ENCODE measurements around the gene FJX1.

The FJX1 gene

GRCh38 chr11:35617687-35618496 is at the start of gene FJX1:
FJX1 (plus strand) TSS chr11:35618460; CDS start chr11:35618637, 177 bp downstream.
- DNase-seq = peak; percentile 38

GRCh38 chr11:35571696-35572095 is 46.6 kb upstream of the FJX1 start:
- no peak for DNase-seq

- no peak for DNase-seq
These were observed 38.5 kb upstream of the FJX1 start for GRCh38 chr11:35579557-35580396.

- DNase-seq = no peak
These were observed 37.9 kb upstream of the FJX1 start for GRCh38 chr11:35580397-35580781.

- no peak for DNase-seq
These were observed 36.2 kb upstream of the FJX1 start for GRCh38 chr11:35582033-35582432.

- no peak for DNase-seq
These were observed 35.1 kb upstream of the FJX1 start for GRCh38 chr11:35583126-35583525.

- DNase-seq = no peak
These were observed 34.4 kb upstream of the FJX1 start for GRCh38 chr11:35583843-35584242.

GRCh38 chr11:35584321-35584720 is 33.9 kb upstream of the FJX1 start:
- no peak for DNase-seq

GRCh38 chr11:35585416-35585815 is 32.8 kb upstream of the FJX1 start:
- DNase-seq = no peak

- DNase-seq = no peak
These were observed 32.0 kb upstream of the FJX1 start for GRCh38 chr11:35586222-35586621.

- DNase-seq = no peak
These were observed 30.3 kb upstream of the FJX1 start for GRCh38 chr11:35587972-35588371.

- no peak for DNase-seq
These were observed 29.6 kb upstream of the FJX1 start for GRCh38 chr11:35588627-35589026.

- DNase-seq = no peak
These were observed 29.0 kb upstream of the FJX1 start for GRCh38 chr11:35589281-35589680.

- DNase-seq = no peak
These were observed 27.8 kb upstream of the FJX1 start for GRCh38 chr11:35590412-35590811.

GRCh38 chr11:35593143-35593542 is 25.1 kb upstream of the FJX1 start:
- no peak for DNase-seq

GRCh38 chr11:35594680-35595079 is 23.6 kb upstream of the FJX1 start:
- DNase-seq = no peak

GRCh38 chr11:35598254-35599125 is 19.8 kb upstream of the FJX1 start:
- peak; percentile 32 for DNase-seq

GRCh38 chr11:35600331-35600838 is 17.9 kb upstream of the FJX1 start:
- no peak for DNase-seq

- DNase-seq = no peak
These were observed 16.0 kb upstream of the FJX1 start for GRCh38 chr11:35602160-35602793.

- no peak for DNase-seq
These were observed 15.3 kb upstream of the FJX1 start for GRCh38 chr11:35602979-35603378.

GRCh38 chr11:35605706-35606105 is 12.6 kb upstream of the FJX1 start:
- no peak for DNase-seq

- DNase-seq = no peak
These were observed 12.1 kb upstream of the FJX1 start for GRCh38 chr11:35606206-35606605.

Measured in stimulated activated CD8-positive, alpha-beta memory T cell treated with anti-CD3 and anti-CD28 coated beads, Interleukin-4, amount 100 ng/mL, for 48 hours (primary cell).